Measurements from ENCODE around the gene PSMB7.

The PSMB7 gene

GRCh38 chr9:124345063-124345462 lies 70.2 kb downstream of the PSMB7 start:
- H4K8ac ChIP-seq (ENCODE audit: low read length): peak overlapping the region; percentile 46
- H2BK5ac ChIP-seq (ENCODE audit: low read depth, low read length, poor library complexity, severe bottlenecking): no peak overlapping the region
- H3K27ac ChIP-seq (ENCODE audit: low read length, poor library complexity, severe bottlenecking): no peak overlapping the region
- peaks cover 85 to 93% of the 10 kb centered on the region in 2 experiments for H3K36me3 ChIP-seq (ENCODE audit: control insufficient read depth in 1 of 2, insufficient read depth in 2 of 2, low read depth in 1 of 2, low read length in 2 of 2)
- H3K4ac ChIP-seq (ENCODE audit: low read depth in 1 of 2, low read length in 2 of 2): no peak overlapping the region
- H2AFZ ChIP-seq (ENCODE audit: low read depth, low read length): no peak overlapping the region
- no peak for DNase-seq
- peaks cover 41% of the 10 kb centered on the region for H3K79me1 ChIP-seq (replicated peaks; ENCODE audit: low read length, poor library complexity, severe bottlenecking)
- no peak overlapping the region for H3K23ac ChIP-seq (ENCODE audit: low read length in 2 of 2)
- no peaks in the 10 kb centered on the region for H3K9me3 ChIP-seq (ENCODE audit: control insufficient read depth, low read length)
- no peak overlapping the region for H2BK15ac ChIP-seq (ENCODE audit: low read depth, poor library complexity, severe bottlenecking)
- no peak overlapping the region for H2AK5ac ChIP-seq (ENCODE audit: low read length, severe bottlenecking)
- H4K91ac ChIP-seq (ENCODE audit: low read length): no peak overlapping the region
- H3K9ac ChIP-seq (ENCODE audit: low read length): no peak overlapping the region
- H3K4me3 ChIP-seq (ENCODE audit: insufficient read depth in 1 of 2, low read depth in 1 of 2, low read length in 2 of 2): no peak overlapping the region
- peaks cover 50% of the 10 kb centered on the region for H3K4me1 ChIP-seq (ENCODE audit: control insufficient read depth, insufficient read depth, low read depth, low read length)
- 93% methylated on average over 14 of the region's 14 CpGs for WGBS
- H3K4me2 ChIP-seq (ENCODE audit: low read length, poor library complexity, severe bottlenecking): no peak overlapping the region
- H3K18ac ChIP-seq (ENCODE audit: low read depth in 1 of 2, low read length in 2 of 2): no peak overlapping the region
- peak overlapping the region in 1 of 2 experiments; percentile 32 for H2BK12ac ChIP-seq (ENCODE audit: low read length in 2 of 2)
- no peak overlapping the region for H2BK120ac ChIP-seq (ENCODE audit: low read depth, low read length)
- no peak overlapping the region for H3K14ac ChIP-seq (ENCODE audit: low read length in 2 of 2)
- no peaks in the 10 kb centered on the region for H3K27me3 ChIP-seq (ENCODE audit: control insufficient read depth in 1 of 2, insufficient read depth in 1 of 2, low read length in 2 of 2)

DNA sequence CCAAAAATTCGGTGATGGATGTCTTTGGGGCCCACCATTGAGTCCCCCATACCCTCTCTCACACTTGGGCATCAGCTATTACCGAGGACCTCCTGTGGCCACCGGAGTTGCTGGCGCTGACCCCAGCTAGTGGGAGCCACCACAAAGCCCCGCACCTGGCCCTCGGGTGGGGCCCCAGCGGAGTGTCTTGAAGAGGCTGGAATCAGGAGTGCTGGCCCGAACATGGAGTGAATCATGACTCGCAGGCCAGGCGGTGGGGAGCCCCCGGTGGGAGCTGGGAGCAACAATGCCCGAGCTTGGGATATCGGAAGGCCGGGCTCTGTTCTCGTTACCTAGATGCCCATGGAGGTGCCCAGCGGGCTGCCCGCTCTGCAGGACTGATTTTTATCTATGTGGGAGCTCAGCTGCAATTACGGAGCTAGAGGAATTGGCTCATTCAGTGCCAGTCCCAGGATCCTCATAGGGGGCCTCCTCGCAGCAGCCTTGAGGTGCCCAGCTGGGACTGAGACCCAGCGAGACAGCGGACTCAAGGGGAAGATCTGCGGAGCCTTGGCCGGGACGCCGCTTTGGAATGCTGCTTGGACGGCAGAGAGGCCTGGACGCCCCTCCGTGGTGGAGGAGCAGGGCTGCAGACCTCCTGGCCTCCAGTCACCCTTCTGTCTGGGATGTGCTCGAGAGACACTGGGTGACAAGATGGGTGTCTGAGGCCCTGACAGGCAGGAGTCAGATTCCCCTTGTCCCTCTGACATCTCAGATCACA lies 70.8 kb downstream of the PSMB7 start:
- no peak overlapping the region for H3K9ac ChIP-seq (ENCODE audit: low read length)
- no peak overlapping the region for H2BK120ac ChIP-seq (ENCODE audit: low read depth, low read length)
- H3K4me1 ChIP-seq (ENCODE audit: control insufficient read depth, insufficient read depth, low read depth, low read length): peaks cover 55% of the 10 kb centered on the region
- peak overlapping the region; percentile 53 for H4K91ac ChIP-seq (ENCODE audit: low read length)
- no peak overlapping the region for H3K23ac ChIP-seq (ENCODE audit: low read length in 2 of 2)
- no peak overlapping the region for H2BK15ac ChIP-seq (ENCODE audit: low read depth, poor library complexity, severe bottlenecking)
- no peak overlapping the region for H4K8ac ChIP-seq (ENCODE audit: low read length)
- peak overlapping the region; percentile 0 for H3K27ac ChIP-seq (ENCODE audit: low read length, poor library complexity, severe bottlenecking)
- H2BK12ac ChIP-seq (ENCODE audit: low read length in 2 of 2): no peak overlapping the region
- no peak overlapping the region for H3K14ac ChIP-seq (ENCODE audit: low read length in 2 of 2)
- WGBS: 93% methylated on average over 29 of the region's 29 CpGs
- no peak overlapping the region for H3K4me2 ChIP-seq (ENCODE audit: low read length, poor library complexity, severe bottlenecking)
- peak overlapping the region in 1 of 2 experiments; percentile 25 for H3K4ac ChIP-seq (ENCODE audit: low read depth in 1 of 2, low read length in 2 of 2)
- H3K9me3 ChIP-seq (ENCODE audit: control insufficient read depth, low read length): no peaks in the 10 kb centered on the region
- no peaks in the 10 kb centered on the region for H3K27me3 ChIP-seq (ENCODE audit: control insufficient read depth in 1 of 2, insufficient read depth in 1 of 2, low read length in 2 of 2)
- H3K79me1 ChIP-seq (replicated peaks; ENCODE audit: low read length, poor library complexity, severe bottlenecking): peaks cover 44% of the 10 kb centered on the region
- H2AK5ac ChIP-seq (ENCODE audit: low read length, severe bottlenecking): peak overlapping the region; percentile 3
- H2AFZ ChIP-seq (ENCODE audit: low read depth, low read length): no peak overlapping the region
- no peak for DNase-seq
- H3K36me3 ChIP-seq (ENCODE audit: control insufficient read depth in 1 of 2, insufficient read depth in 2 of 2, low read depth in 1 of 2, low read length in 2 of 2): peaks cover 85 to 93% of the 10 kb centered on the region in 2 experiments
- no peak overlapping the region for H3K4me3 ChIP-seq (ENCODE audit: insufficient read depth in 1 of 2, low read depth in 1 of 2, low read length in 2 of 2)
- no peak overlapping the region for H3K18ac ChIP-seq (ENCODE audit: low read depth in 1 of 2, low read length in 2 of 2)
- H2BK5ac ChIP-seq (ENCODE audit: low read depth, low read length, poor library complexity, severe bottlenecking): no peak overlapping the region

DNA sequence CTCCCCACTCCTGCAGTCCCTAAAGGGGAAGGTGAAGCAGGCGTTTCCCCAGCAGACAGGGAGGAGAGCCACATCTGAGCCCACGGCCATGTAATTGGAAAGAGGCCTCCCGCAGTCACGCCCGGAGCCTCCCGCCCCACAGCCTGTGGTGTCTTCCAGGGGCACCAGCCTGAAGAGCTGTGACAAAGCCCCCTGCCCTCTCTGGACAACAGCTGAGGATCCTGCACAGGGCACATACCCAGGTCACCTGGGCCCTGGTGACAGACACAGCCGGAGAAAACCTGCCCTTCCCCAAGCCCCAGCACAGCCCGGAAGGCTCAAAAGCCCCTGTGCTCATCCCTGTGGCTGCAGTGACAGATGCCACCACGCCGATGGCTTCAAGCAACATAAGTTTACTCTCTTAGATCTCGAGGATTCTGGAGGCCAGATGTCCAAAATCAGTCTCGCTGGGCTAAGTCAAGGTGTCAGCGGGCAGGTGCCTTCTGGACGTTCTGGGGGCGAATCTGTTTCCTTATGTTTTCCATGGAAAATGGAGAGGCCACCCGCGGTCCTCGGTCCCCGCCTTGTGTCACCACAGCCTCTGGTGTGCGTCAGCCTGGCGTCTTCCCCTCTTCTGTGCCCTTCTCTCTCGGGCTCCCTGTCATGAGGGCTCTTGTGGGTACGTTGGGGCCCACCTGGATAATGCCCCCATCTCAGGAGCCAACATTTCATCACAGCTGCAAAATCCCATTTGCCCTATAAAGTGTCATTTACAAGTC lies 71.5 kb downstream of the PSMB7 start:
- Histone ChIP-seq H4K91ac (ENCODE audit: low read length) (no peak overlapping the region), H3K23ac (ENCODE audit: low read length in 2 of 2) (no peak overlapping the region), H3K4me2 (ENCODE audit: low read length, poor library complexity, severe bottlenecking) (no peak overlapping the region), H3K27me3 (ENCODE audit: control insufficient read depth in 1 of 2, insufficient read depth in 1 of 2, low read length in 2 of 2) (no peaks in the 10 kb centered on the region), H3K18ac (ENCODE audit: low read depth in 1 of 2, low read length in 2 of 2) (peak overlapping the region; percentile 28 to 86), H2BK15ac (ENCODE audit: low read depth, poor library complexity, severe bottlenecking) (no peak overlapping the region), H3K27ac (ENCODE audit: low read length, poor library complexity, severe bottlenecking) (peak overlapping the region; percentile 91), H3K9ac (ENCODE audit: low read length) (peak overlapping the region; percentile 31), H2BK12ac (ENCODE audit: low read length in 2 of 2) (no peak overlapping the region), H3K36me3 (ENCODE audit: control insufficient read depth in 1 of 2, insufficient read depth in 2 of 2, low read depth in 1 of 2, low read length in 2 of 2) (peaks cover 82 to 94% of the 10 kb centered on the region in 2 experiments), H2AFZ (ENCODE audit: low read depth, low read length) (no peak overlapping the region), H3K14ac (ENCODE audit: low read length in 2 of 2) (no peak overlapping the region), H3K9me3 (ENCODE audit: control insufficient read depth, low read length) (no peaks in the 10 kb centered on the region), H2BK120ac (ENCODE audit: low read depth, low read length) (no peak overlapping the region), H3K4me3 (ENCODE audit: insufficient read depth in 1 of 2, low read depth in 1 of 2, low read length in 2 of 2) (no peak overlapping the region), H2AK5ac (ENCODE audit: low read length, severe bottlenecking) (peak overlapping the region; percentile 66), H2BK5ac (ENCODE audit: low read depth, low read length, poor library complexity, severe bottlenecking) (peak overlapping the region; percentile 67), H3K4ac (ENCODE audit: low read depth in 1 of 2, low read length in 2 of 2) (peak overlapping the region in 1 of 2 experiments; percentile 9), H3K79me1 (replicated peaks; ENCODE audit: low read length, poor library complexity, severe bottlenecking) (peaks cover 47% of the 10 kb centered on the region), H4K8ac (ENCODE audit: low read length) (peak overlapping the region; percentile 29), H3K4me1 (ENCODE audit: control insufficient read depth, insufficient read depth, low read depth, low read length) (peaks cover 58% of the 10 kb centered on the region)
- no peak for DNase-seq
- 93% methylated on average over 23 of the region's 23 CpGs for WGBS

Data from mesenchymal stem cell (in vitro differentiated cells and primary cell).